H9 (cell line): ENCODE results near the gene POFUT2. TPM values are rescaled to one million over a fixed set of nuclear protein-coding genes. Genes with fewer than 3 reads are reported as not detected.

Experiments used
- DNase-seq: peaks from one replicate; pipeline ENCODE4 v3.0.0-alpha.2; 2017
- H2AFZ ChIP-seq: one replicate; pipeline ENCODE4 v1.6.1; 2013; ENCODE audit warnings: mild to moderate bottlenecking, low read length, control low read depth, moderate library complexity
- H2AK5ac ChIP-seq: 2 replicates; pipeline ENCODE4 v1.6.1; 2013; ENCODE audit warnings: low read length, control low read depth, mixed read lengths; ENCODE audit not compliant: insufficient read length
- H2BK120ac ChIP-seq: one replicate; pipeline ENCODE4 v1.6.1; 2013; ENCODE audit warnings: low read depth, mild to moderate bottlenecking, low read length, control low read depth, inconsistent platforms; ENCODE audit not compliant: poor library complexity, severe bottlenecking
- H2BK12ac ChIP-seq: 2 replicates; pipeline ENCODE4 v1.6.1; 2013; ENCODE audit warnings: low read length, control low read depth, mixed read lengths, low read depth; ENCODE audit not compliant: insufficient read length
- H2BK15ac ChIP-seq: 2 replicates; pipeline ENCODE4 v1.6.1; 2013; ENCODE audit warnings: low read depth, low read length, control low read depth
- H2BK20ac ChIP-seq: one replicate; pipeline ENCODE4 v1.6.1; 2013; ENCODE audit warnings: low read depth, mild to moderate bottlenecking, low read length, control low read depth, inconsistent platforms; ENCODE audit not compliant: poor library complexity, severe bottlenecking
- H2BK5ac ChIP-seq: 2 replicates; pipeline ENCODE4 v1.6.1; 2013; ENCODE audit warnings: low read length, control low read depth, mixed read lengths; ENCODE audit not compliant: insufficient read length
- H3K14ac ChIP-seq: 2 replicates; pipeline ENCODE4 v1.6.1; 2013; ENCODE audit warnings: low read length, control low read depth; ENCODE audit not compliant: insufficient read depth
- H3K18ac ChIP-seq: 2 replicates; pipeline ENCODE4 v1.6.1; 2013; ENCODE audit warnings: low read depth, mild to moderate bottlenecking, mixed read lengths, low read length, control low read depth; ENCODE audit not compliant: insufficient read length
- H3K23ac ChIP-seq: 2 replicates; pipeline ENCODE4 v1.6.1; 2013; ENCODE audit warnings: low read length, control low read depth, mixed read lengths, low read depth; ENCODE audit not compliant: insufficient read length
- H3K23me2 ChIP-seq: 2 replicates; pipeline ENCODE4 v1.6.1; 2013; ENCODE audit warnings: low read depth, mild to moderate bottlenecking, mixed read lengths, low read length, control low read depth; ENCODE audit not compliant: insufficient read length, poor library complexity, severe bottlenecking
- H3K27ac ChIP-seq: 2 replicates; pipeline ENCODE4 v1.5.1; 2013; ENCODE audit warnings: low read length, control low read depth, mixed read lengths, low read depth; ENCODE audit not compliant: insufficient read length
- H3K27me3 ChIP-seq: 2 replicates; pipeline ENCODE4 v1.6.1; 2013; ENCODE audit warnings: low read length, control low read depth, inconsistent platforms; ENCODE audit not compliant: insufficient read depth
- H3K4ac ChIP-seq: 2 replicates; pipeline ENCODE4 v1.6.1; 2013; ENCODE audit warnings: low read depth, mild to moderate bottlenecking, control low read depth, inconsistent platforms, low read length, moderate library complexity
- H3K4me1 ChIP-seq: 2 replicates; pipeline ENCODE4 v1.6.1; 2013; ENCODE audit warnings: low read length, control low read depth, inconsistent platforms; ENCODE audit not compliant: insufficient read depth
- H3K4me2 ChIP-seq: 2 replicates; pipeline ENCODE4 v1.6.1; 2013; ENCODE audit warnings: low read length, control low read depth, mixed read lengths; ENCODE audit not compliant: insufficient read length, insufficient read depth
- H3K56ac ChIP-seq: 2 replicates; pipeline ENCODE4 v1.6.1; 2013; ENCODE audit warnings: low read depth, mild to moderate bottlenecking, mixed read lengths, low read length, control low read depth; ENCODE audit not compliant: insufficient read length
- H3K79me1 ChIP-seq: 2 replicates; pipeline ENCODE4 v1.6.1; 2013; ENCODE audit warnings: low read depth, mild to moderate bottlenecking, moderate library complexity, low read length, control low read depth, inconsistent platforms; ENCODE audit not compliant: insufficient read depth, poor library complexity, severe bottlenecking
- H3K79me2 ChIP-seq: 2 replicates; pipeline ENCODE4 v1.6.1; 2013; ENCODE audit warnings: low read length, control low read depth, inconsistent platforms; ENCODE audit not compliant: insufficient read depth
- H3K9ac ChIP-seq: 2 replicates; pipeline ENCODE4 v1.6.1; 2013; ENCODE audit warnings: low read length, control low read depth, mixed read lengths; ENCODE audit not compliant: insufficient read length; ENCODE audit errors: extremely low read depth
- H3K9me3 ChIP-seq: one replicate; pipeline ENCODE4 v1.6.1; 2013; ENCODE audit warnings: low read depth, low read length, inconsistent platforms; ENCODE audit not compliant: control insufficient read depth
- H3T11ph ChIP-seq: one replicate; pipeline ENCODE4 v1.6.1; 2013; ENCODE audit warnings: mild to moderate bottlenecking, low read length, control low read depth, inconsistent platforms
- H4K20me1 ChIP-seq: one replicate; pipeline ENCODE4 v1.6.1; 2013; ENCODE audit not compliant: control insufficient read depth, insufficient read length, insufficient read depth
- H4K5ac ChIP-seq: 2 replicates; pipeline ENCODE4 v1.6.1; 2013; ENCODE audit warnings: low read depth, mild to moderate bottlenecking, mixed read lengths, low read length, control low read depth; ENCODE audit not compliant: insufficient read length
- H4K8ac ChIP-seq: replicated peaks from 2 replicates; pipeline ENCODE4 v1.6.1; 2013; ENCODE audit warnings: low read length, control low read depth, mixed read lengths, low read depth; ENCODE audit not compliant: insufficient read length
- H4K91ac ChIP-seq: 2 replicates; pipeline ENCODE4 v1.6.1; 2013; ENCODE audit warnings: low read depth, mild to moderate bottlenecking, moderate library complexity, mixed read lengths, low read length, control low read depth; ENCODE audit not compliant: insufficient read length
- H3K27ac Mint-ChIP-seq, 3 experiments: 2 replicates in 2 of 3; 3 replicates in 1 of 3; pipeline ENCODE4 v1.8.0; 2020 to 2021; ENCODE audit warnings: mixed read lengths in 3 of 3, mild to moderate bottlenecking in 1 of 3, moderate library complexity in 1 of 3
- H3K27me3 Mint-ChIP-seq: 2 replicates; pipeline ENCODE4 v1.8.0; 2021; ENCODE audit warnings: low read depth, mild to moderate bottlenecking, moderate library complexity, mixed read lengths
- H3K36me3 Mint-ChIP-seq, 3 experiments: 2 replicates in 2 of 3; 3 replicates in 1 of 3; pipeline ENCODE4 v1.8.0; 2020 to 2021; ENCODE audit warnings: low read depth in 3 of 3, mixed read lengths in 3 of 3; ENCODE audit not compliant: insufficient read depth in 1 of 3
- H3K4me1 Mint-ChIP-seq, 2 experiments: 2 replicates each; pipeline ENCODE4 v1.8.0; 2020; ENCODE audit warnings: mixed read lengths in 2 of 2
- H3K4me3 Mint-ChIP-seq, 2 experiments: 2 replicates in 1 of 2; 3 replicates in 1 of 2; pipeline ENCODE4 v1.8.0; 2020 to 2021; ENCODE audit warnings: mild to moderate bottlenecking in 2 of 2, mixed read lengths in 2 of 2, moderate library complexity in 1 of 2
- H3K9me3 Mint-ChIP-seq, 2 experiments: 2 replicates in 1 of 2; 3 replicates in 1 of 2; pipeline ENCODE4 v1.8.0; 2020; ENCODE audit warnings: mild to moderate bottlenecking in 2 of 2, mixed read lengths in 2 of 2, moderate library complexity in 1 of 2
- CTCF ChIP-seq: fragments of 200-600 bp; sonication (generic); conservative IDR thresholded peaks from 3 replicates; pipeline ENCODE4 v1.8.0; 2021; ENCODE audit warnings: antibody characterized with exemption, mild to moderate bottlenecking
- WGBS: extraction: QIAGEN DNeasy Blood & Tissue Kit; methylation state at CpG from one replicate; pipeline ENCODE4 v1.1.7; 2013; ENCODE audit warnings: missing lambda C conversion rate, low lambda C conversion rate, mixed read lengths; ENCODE audit not compliant: insufficient read length; ENCODE audit errors: extremely low coverage; 5-methylcytosine and 5-hydroxymethylcytosine counted together
- total RNA-seq: library from RNA; stranded (reverse); gene quantifications from 2 replicates; pipeline ENCODE4 v1.2.1, GENCODE V29; 2021

POFUT2 gene
- total RNA-seq, 1 experiment from 2014 or later: 34.8 TPM

GRCh38 chr21:45276596-45276995 lies 11.1 kb downstream of the POFUT2 start:
- WGBS: no CpG with 5 or more reads among the region's 19 CpGs
- peak; percentile 15 for DNase-seq
- Histone ChIP-seq H3K27me3 (no peaks in the 10 kb centered on the region), H2AFZ (no peak overlapping the region), H3K23ac (no peak overlapping the region), H2BK120ac (no peak overlapping the region), H3K4me2 (no peak overlapping the region), H3K56ac (no peak overlapping the region), H4K5ac (no peak overlapping the region), H3K4me1 (no peaks in the 10 kb centered on the region), H2BK20ac (no peak overlapping the region), H3K27ac (no peak overlapping the region), H3T11ph (no peak overlapping the region), H3K23me2 (no peaks in the 10 kb centered on the region), H3K79me1 (no peaks in the 10 kb centered on the region), H3K9me3 (no peaks in the 10 kb centered on the region), H2BK12ac (no peak overlapping the region), H3K4ac (no peak overlapping the region), H3K18ac (no peak overlapping the region), H3K14ac (no peak overlapping the region), H3K79me2 (no peaks in the 10 kb centered on the region), H4K20me1 (no peaks in the 10 kb centered on the region), H3K9ac (no peak overlapping the region), H2BK15ac (no peak overlapping the region), H2AK5ac (no peak overlapping the region), H4K8ac (no peak overlapping the region), H4K91ac (no peak overlapping the region), H2BK5ac (no peak overlapping the region)
- Mint-ChIP-seq H3K36me3 (peaks cover 19 to 51% (median 50%) of the 10 kb centered on the region in 3 experiments), H3K4me1 (no peaks in the 10 kb centered on the region), H3K27me3 (no peaks in the 10 kb centered on the region), H3K4me3 (no peak overlapping the region), H3K27ac (peak overlapping the region in 1 of 3 experiments; percentile 30; a peak in 1 of 7 replicates), H3K9me3 (no peaks in the 10 kb centered on the region; a peak in 1 of 5 replicates)
- TF ChIP-seq CTCF: no peak
